GM18517 (cell line): ENCODE results near the gene GH1.
"Not testable (repeated sequence)": the region's sequence is repeated elsewhere in the genome, so short reads cannot be mapped to it uniquely, and the experiment has no call there.

ENCODE experiments used
- ATAC-seq: cut with Tn5 transposase; IDR thresholded peaks from one replicate; pipeline ENCODE4 v1.9.1; 2021; ENCODE audit warnings: mild to moderate bottlenecking, moderate library complexity; ENCODE audit not compliant: unreplicated experiment

Gene GH1

DNA sequence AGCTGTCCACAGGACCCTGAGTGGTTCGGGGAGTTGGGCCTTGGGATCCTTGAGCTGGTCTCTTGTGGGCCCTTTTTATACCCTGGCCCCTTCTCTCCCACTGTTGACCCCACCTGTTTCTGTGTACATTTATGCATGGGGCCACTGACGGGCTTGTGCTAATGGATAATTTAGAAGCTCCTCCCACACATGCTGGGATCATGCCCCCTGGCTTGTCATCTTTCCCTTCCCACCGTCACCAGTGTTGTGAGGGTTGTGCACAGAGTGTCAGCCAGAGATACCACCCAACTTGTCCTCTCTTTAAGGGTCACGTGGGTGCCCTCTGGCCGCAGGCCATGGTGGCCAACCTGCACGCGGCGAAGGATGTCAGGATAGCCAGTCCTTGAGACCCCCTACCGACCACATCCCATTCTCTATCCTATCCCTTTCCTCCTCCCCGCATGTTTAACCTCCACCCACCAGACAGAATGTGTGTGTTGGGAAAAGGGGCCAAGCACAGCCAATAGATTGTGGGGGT, at the start of gene GH1:
TSS of gene GH1 (minus strand) at position 51 of the 517 bp plus-strand sequence. CDS start 63 bp downstream, outside the sequence.
- ATAC-seq, result not testable (repeated sequence)

GRCh38 chr17:63967953-63968352, 49.3 kb upstream of the GH1 start:
- no peak for ATAC-seq

- ATAC-seq, result peak; percentile 77
These were observed 48.1 kb upstream of the GH1 start for GRCh38 chr17:63966646-63967264.

GRCh38 chr17:63963123-63963522, 44.5 kb upstream of the GH1 start:
- no peak for ATAC-seq

DNA sequence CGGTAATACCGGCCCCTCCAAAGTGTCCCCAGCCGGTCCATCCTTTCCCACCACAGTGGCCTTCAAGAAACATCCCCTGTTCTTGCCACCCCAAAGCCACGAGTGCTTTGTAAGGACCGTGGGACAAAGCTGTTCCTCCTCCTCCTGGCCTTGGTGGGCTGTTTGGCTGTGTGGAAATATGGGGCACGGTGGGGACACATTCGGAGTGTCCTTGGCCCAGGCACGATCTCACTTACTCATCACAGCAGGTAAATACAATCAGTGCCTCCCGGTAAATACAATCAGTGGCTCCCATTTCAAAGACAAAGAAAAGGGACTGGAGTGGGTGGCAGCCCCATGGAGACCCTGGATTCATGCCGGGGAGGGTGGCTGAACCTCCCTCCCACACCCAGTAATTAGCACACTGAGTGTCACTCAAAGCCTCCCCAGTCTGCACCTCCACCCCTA, 43.7 kb upstream of the GH1 start:
- ATAC-seq, result no peak

DNA sequence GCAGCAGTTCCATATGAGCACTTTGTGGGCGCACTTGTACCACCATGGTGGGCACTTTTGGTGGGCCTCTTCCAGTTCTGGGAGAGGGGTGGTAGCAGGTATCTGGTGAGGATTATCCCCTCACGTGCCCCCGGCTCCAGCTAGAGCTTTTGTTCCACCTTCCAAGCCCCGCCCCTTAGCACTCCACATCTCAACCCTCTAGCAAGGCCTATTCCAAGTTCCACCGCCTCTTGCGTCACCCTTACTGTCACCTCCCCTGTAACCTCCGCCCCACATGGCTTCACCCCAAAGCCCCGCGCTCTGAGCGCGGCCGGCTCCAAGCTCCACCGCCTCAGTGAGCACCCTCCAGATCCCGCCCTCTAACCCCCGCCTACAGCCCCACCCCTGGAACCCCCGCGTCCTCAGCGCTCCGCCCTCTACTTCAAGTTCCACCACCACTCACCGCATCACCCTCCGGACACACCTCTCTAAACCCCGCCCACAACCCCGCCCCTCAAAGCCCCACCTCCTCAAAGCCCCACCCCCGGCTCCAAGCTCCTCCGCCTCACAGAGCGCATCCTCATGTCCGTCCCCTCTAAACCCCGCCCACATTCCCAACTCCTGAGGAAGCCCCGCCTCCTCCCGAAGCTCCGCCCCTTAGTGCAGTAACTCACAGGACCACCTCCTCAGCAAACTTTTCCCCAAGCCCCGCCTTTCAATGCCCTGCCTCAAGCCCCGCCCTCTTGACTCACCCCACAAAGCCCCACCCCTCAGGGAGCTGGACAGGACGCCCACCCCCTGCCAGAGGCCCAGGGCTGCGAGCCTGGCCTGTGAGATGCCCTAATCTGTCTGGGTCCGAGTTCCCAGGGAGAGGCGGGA, 42.9 kb upstream of the GH1 start:
- ATAC-seq, result no peak

GRCh38 chr17:63960430-63960829, 41.8 kb upstream of the GH1 start:
- ATAC-seq, result no peak

DNA sequence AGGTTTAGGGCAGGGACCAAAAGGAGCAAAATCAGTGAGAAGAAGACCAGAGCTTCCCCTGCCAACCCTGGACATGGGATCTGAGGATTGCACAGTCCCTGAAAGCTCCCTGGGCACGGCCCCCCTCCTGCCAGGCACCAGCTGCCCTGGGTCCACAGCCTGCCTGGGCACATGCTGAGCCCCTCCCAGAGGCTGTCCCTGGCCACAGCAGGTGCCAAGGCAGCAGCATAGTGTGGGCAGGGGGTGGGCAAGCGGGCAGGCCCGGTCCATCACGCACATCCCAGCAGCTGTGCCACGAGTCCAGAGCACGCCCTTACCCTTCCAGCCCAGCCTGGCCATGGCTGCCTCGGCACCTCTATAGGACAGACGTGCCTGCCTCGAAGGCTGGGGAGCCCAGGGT, 41.4 kb upstream of the GH1 start:
- ATAC-seq, result no peak

- no peak for ATAC-seq
These were observed 37.8 kb upstream of the GH1 start for GRCh38 chr17:63956296-63956920.

GRCh38 chr17:63955791-63956190, 37.2 kb upstream of the GH1 start:
- ATAC-seq, result no peak

DNA sequence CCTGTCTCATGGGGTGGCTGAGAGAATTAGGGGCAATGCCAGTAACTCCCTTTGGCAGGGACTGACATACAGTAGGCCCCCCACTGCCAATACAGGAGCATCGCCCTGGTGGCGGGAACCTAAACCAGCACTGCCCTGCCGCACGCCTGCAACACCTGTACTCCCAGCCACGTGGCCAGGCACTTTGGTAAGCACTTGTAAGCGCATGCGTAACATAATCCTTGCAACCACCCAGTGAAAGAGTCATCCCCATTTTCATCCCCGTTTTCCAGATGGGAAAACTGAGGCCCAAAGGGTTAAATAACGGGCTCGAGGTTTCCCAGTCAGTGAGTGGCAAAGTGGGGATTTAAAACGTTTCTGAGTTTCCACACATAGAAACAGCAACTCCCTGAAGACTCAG, 36.6 kb upstream of the GH1 start:
- ATAC-seq, result no peak

DNA sequence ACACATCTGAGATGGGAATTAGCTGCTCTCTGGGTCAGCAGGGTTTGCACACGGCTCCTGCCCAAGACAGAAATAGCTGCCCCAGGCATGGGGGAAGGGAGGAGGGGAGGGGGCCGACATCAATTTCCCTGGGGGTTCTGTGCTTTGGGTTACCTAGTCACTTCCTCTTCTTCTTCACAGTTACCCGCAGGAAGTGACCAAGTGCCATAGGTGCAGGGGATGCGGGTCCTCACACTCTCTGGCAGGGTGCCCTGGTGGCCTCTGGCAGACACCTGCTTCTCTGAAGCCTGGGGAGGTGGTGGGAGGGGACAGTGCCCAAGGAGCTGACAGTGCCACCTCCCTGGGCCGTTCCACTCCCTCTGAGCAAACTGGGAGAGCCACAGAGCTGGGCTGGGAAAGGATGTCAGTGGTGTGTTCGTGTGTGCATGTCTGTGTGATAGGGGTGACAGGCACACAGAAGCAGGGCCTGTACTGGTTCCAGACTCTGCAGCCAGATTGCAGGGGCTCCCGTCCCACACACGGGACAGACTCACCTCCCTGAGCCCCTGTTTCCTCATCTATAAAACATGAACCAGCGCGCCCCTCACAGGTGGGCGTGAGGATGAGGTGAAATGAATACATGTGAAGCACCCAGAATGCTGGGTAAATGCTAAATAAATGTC, 35.9 kb upstream of the GH1 start:
- peak; percentile 53 for ATAC-seq

DNA sequence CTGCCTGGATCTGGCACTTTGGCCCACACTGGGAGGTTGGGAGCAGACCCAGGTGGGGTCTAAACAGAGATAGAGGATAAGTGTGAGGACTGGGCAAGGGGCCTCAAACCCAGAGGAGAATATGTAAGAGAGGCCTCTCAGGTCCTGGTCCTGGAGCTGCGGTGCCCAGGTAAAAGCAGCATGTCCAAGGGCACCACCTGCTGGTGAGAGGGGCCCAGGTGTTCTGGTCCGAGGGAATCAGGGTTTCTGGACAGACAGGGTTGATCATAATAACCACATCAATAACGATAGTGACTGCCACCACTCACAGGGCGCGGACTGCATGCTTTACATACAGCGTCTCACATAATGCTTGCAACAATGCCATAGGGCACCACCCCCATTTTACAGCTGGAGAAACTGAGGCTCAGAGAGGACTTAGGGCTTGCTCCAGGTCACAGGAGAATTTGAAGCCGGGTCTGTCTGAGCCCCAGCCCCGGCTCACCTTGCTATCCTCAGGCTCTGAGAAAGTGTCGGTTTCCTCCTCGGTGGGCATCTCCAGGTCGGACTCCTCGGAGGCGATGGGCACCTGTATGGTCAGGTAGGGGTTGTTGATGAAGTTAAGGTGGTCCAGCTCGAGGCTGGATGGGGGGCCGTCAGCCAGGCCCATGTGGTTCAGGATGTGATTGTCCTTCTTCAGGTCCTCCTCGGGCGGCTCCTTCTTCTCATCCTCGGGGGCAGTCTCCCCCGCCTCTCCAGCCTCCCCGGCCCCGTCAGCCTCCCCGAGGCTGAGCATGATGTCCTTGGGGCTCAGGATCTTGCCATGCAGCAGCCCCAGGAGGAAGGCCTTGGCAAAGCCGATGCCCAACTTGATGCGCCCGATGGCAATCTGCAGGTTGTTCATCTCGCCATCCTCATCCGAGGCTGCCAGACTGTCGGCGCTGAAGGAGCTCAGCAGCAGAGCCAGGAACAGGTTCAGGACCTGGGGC, 32.6 kb upstream of the GH1 start:
- ATAC-seq, result no peak

DNA sequence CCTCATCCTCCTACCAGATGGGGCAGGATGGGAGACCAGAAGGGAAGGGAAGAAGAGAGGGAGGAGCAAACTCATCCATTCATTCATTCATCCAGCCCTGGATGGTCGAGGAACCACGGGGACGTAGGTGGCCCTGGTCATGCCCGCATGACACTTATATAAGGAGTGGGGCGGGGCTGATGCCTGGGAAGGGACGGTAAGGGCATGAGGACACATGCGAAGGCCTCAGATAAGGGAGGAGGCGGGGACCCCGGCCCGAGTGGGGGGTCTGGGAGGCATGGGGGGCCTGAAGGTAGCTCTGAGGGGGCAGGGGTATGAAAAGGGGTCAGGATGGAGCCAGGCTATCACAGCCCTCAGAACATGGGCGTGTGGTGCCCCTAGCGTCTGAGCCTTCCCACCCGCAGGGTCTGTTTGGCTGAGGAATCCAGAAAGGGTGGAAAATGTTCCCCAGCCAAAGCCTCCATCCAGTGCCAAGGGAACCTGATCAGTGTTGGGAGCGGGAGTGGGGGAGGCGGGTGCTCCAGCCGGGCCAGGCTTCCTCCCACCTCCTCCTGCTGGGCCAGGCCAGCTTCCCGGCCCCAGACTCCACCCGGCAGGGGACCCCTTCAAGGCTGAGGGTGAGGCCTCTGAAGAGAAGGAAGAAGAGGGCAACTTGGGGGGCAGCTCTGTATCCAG, 31.1 kb upstream of the GH1 start:
- no peak for ATAC-seq

DNA sequence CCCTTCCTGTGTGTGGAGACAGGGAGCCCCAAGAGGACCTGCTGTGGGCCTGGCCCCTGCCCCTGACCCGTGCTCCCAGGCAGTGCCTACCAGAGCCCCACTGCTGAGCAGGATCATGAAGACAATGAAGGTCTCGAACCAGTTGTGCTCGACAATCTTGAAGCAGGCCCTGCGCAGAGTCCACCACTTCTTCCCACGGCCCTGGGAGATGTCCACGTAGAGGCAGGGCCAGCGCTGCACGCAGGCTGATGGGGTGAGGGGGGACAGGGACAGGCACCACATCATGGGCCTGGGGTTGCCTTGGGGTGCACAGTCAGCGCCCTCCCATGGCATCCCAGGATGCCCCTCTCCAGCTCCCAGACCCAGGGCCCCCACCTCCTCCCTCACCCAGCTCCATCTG, 29.9 kb upstream of the GH1 start:
- no peak for ATAC-seq

- no peak for ATAC-seq
These were observed 29.2 kb upstream of the GH1 start for GRCh38 chr17:63947711-63948330.

- ATAC-seq, result no peak
These were observed 28.1 kb upstream of the GH1 start for GRCh38 chr17:63946440-63947363.
